HG02623 (cell line): ENCODE data around the gene EHD2.
"Not testable (repeated sequence)": the region's sequence is repeated elsewhere in the genome, so short reads cannot be mapped to it uniquely, and the experiment has no call there.

Experiments used
- ATAC-seq: cut with Tn5 transposase; IDR thresholded peaks from one replicate; pipeline ENCODE4 v1.9.1; 2021; ENCODE audit warnings: moderate library complexity; ENCODE audit not compliant: unreplicated experiment

EHD2 gene

GRCh38 chr19:47746129-47746528 lies 32.9 kb downstream of the EHD2 start:
- not testable (repeated sequence) for ATAC-seq

GRCh38 chr19:47749326-47749725 lies 36.1 kb downstream of the EHD2 start:
- no peak for ATAC-seq

GRCh38 chr19:47750752-47751151 lies 37.5 kb downstream of the EHD2 start:
- no peak for ATAC-seq

GRCh38 chr19:47752440-47753211 lies 39.4 kb downstream of the EHD2 start:
- ATAC-seq: no peak

GRCh38 chr19:47754206-47755064 lies 41.2 kb downstream of the EHD2 start:
- ATAC-seq: no peak

GRCh38 chr19:47755065-47755761 lies 42.0 kb downstream of the EHD2 start:
- ATAC-seq: no peak

- no peak for ATAC-seq
Measured at GRCh38 chr19:47755762-47756626, 42.8 kb downstream of the EHD2 start.

GRCh38 chr19:47756627-47756929 lies 43.4 kb downstream of the EHD2 start:
- ATAC-seq: no peak

GRCh38 chr19:47756953-47757608 lies 43.9 kb downstream of the EHD2 start:
- ATAC-seq: no peak

- ATAC-seq: no peak
Measured at GRCh38 chr19:47757617-47758442, 44.6 kb downstream of the EHD2 start.

- no peak for ATAC-seq
Measured at GRCh38 chr19:47758443-47758804, 45.2 kb downstream of the EHD2 start.

- ATAC-seq: no peak
Measured at GRCh38 chr19:47760632-47760999, 47.4 kb downstream of the EHD2 start.

- ATAC-seq: no peak
Measured at GRCh38 chr19:47761566-47761965, 48.3 kb downstream of the EHD2 start.

GRCh38 chr19:47762151-47762550 lies 48.9 kb downstream of the EHD2 start:
- no peak for ATAC-seq

GRCh38 chr19:47762615-47763308 lies 49.5 kb downstream of the EHD2 start:
- ATAC-seq: no peak

GRCh38 chr19:47764705-47765104 lies 51.5 kb downstream of the EHD2 start:
- ATAC-seq: not testable (repeated sequence)

- no peak for ATAC-seq
Measured at GRCh38 chr19:47765523-47766358, 52.5 kb downstream of the EHD2 start.

- no peak for ATAC-seq
Measured at GRCh38 chr19:47766359-47766620, 53.1 kb downstream of the EHD2 start.
